PFSK-1 (cell line): Measurements from ENCODE around the gene TMEM198.

Source experiments
- POLR2AphosphoS5 ChIP-seq: IDR thresholded peaks from 2 replicates; pipeline ENCODE4 v1.6.1; 2012; ENCODE audit warnings: low read depth, mild to moderate bottlenecking, control low read depth, low read length, moderate library complexity
- REST ChIP-seq, 2 experiments: IDR thresholded peaks; 2 replicates each; pipeline versions ENCODE4 v1.6.1 to v1.8.0; 2011 to 2012; ENCODE audit warnings: low read depth in 2 of 2, low read length in 2 of 2, control low read depth in 1 of 2, inconsistent platforms in 1 of 2, mild to moderate bottlenecking in 1 of 2, moderate library complexity in 1 of 2; ENCODE audit not compliant: insufficient read depth in 1 of 2
- SIN3A ChIP-seq: IDR thresholded peaks from 2 replicates; pipeline ENCODE4 v1.6.1; 2012; ENCODE audit warnings: mild to moderate bottlenecking, low read length, moderate library complexity, borderline replicate concordance; ENCODE audit not compliant: insufficient read depth
- TAF1 ChIP-seq: IDR thresholded peaks from 2 replicates; pipeline ENCODE4 v1.6.1; 2012; ENCODE audit warnings: low read length, control low read depth, borderline replicate concordance; ENCODE audit not compliant: insufficient read depth

GRCh38 chr2:219508444-219508734, 35.4 kb upstream of the TMEM198 start:
- TF ChIP-seq POLR2AphosphoS5 (no peak), TAF1 (no peak), SIN3A (no peak), REST (IDR thresholded peaks at IDR 0.05; ENCODE audit: insufficient read depth in 1 of 2, low read depth in 2 of 2, low read length in 2 of 2) (no peak)
